CD8-positive, alpha-beta memory T cell (primary cell): ENCODE results near the gene SEPTIN1. TPM values are rescaled to one million over a fixed set of nuclear protein-coding genes. Genes with fewer than 3 reads are reported as not detected.
A peak's percentile ranks its signal among the peaks of the same experiment; 100 is the strongest.

Experiments used
- CTCF ChIA-PET: fragments of 350-600 bp; sonication (Branson Sonifier 250); formaldehyde crosslinking; loops from one replicate; lab custom pipeline; 2021; ENCODE audit warnings: antibody characterized with exemption; lab: Charles Lee
- POLR2A ChIA-PET: fragments of 350-600 bp; sonication (Branson Sonifier 250); formaldehyde crosslinking; loops from one replicate; lab custom pipeline; 2021; ENCODE audit warnings: antibody characterized with exemption; lab: Charles Lee
- DNase-seq, 5 donors: peaks; one replicate each; pipeline versions ENCODE4 v3.0.0 to v3.0.0-alpha.2; 2020 to 2022; ENCODE audit warnings: mixed read lengths in 1 of 5
- H3K27ac ChIP-seq: one replicate; pipeline ENCODE4 v1.7.0; 2013; ENCODE audit warnings: low read depth, mild to moderate bottlenecking, low read length, moderate library complexity
- H3K27me3 ChIP-seq: 2 replicates; pipeline ENCODE4 v1.7.0; 2013; ENCODE audit warnings: low read length, mild to moderate bottlenecking; ENCODE audit not compliant: insufficient read depth, poor library complexity, severe bottlenecking
- H3K36me3 ChIP-seq: 2 replicates; pipeline ENCODE4 v1.7.0; 2013; ENCODE audit warnings: mild to moderate bottlenecking, low read length, moderate library complexity; ENCODE audit not compliant: insufficient read depth
- H3K4me1 ChIP-seq: 2 replicates; pipeline ENCODE4 v1.7.0; 2013; ENCODE audit warnings: mild to moderate bottlenecking, low read length, moderate library complexity; ENCODE audit not compliant: insufficient read depth
- H3K4me3 ChIP-seq: 2 replicates; pipeline ENCODE4 v1.7.0; 2013; ENCODE audit warnings: mild to moderate bottlenecking, low read length
- H3K9me3 ChIP-seq: 2 replicates; pipeline ENCODE4 v1.7.0; 2013; ENCODE audit warnings: mild to moderate bottlenecking, low read length
- H3K27ac Mint-ChIP-seq, 8 donors: one replicate each; pipeline ENCODE4 v1.8.0; 2020 to 2021; ENCODE audit warnings: mixed read lengths in 8 of 8, mild to moderate bottlenecking in 6 of 8, inconsistent platforms in 3 of 8, moderate library complexity in 3 of 8
- H3K27me3 Mint-ChIP-seq, 2 donors: one replicate each; pipeline ENCODE4 v1.8.0; 2020 to 2021; ENCODE audit warnings: mixed read lengths in 2 of 2, mild to moderate bottlenecking in 1 of 2, moderate library complexity in 1 of 2
- H3K36me3 Mint-ChIP-seq, 3 donors: one replicate each; pipeline ENCODE4 v1.8.0; 2020 to 2021; ENCODE audit warnings: mixed read lengths in 3 of 3, inconsistent platforms in 1 of 3, mild to moderate bottlenecking in 1 of 3
- H3K4me1 Mint-ChIP-seq, 3 donors: one replicate each; pipeline ENCODE4 v1.8.0; 2020 to 2021; ENCODE audit warnings: mixed read lengths in 3 of 3, inconsistent platforms in 1 of 3, mild to moderate bottlenecking in 1 of 3
- H3K4me3 Mint-ChIP-seq, 7 donors: one replicate each; pipeline ENCODE4 v1.8.0; 2020 to 2021; ENCODE audit warnings: mixed read lengths in 7 of 7, mild to moderate bottlenecking in 6 of 7, moderate library complexity in 4 of 7, inconsistent platforms in 2 of 7
- H3K9me3 Mint-ChIP-seq, 5 donors: one replicate each; pipeline ENCODE4 v1.8.0; 2020 to 2022; ENCODE audit warnings: mixed read lengths in 5 of 5, mild to moderate bottlenecking in 3 of 5, moderate library complexity in 2 of 5, inconsistent platforms in 1 of 5
- polyA plus RNA-seq: library from polyadenylated mRNA; unstranded; fragments of 300-500 nt; fragmentation: Illumina TruSeq; gene quantifications from one replicate; pipeline ENCODE4 v1.2.3, GENCODE V29; 2021
- total RNA-seq, 2 experiments: library from RNA; stranded (reverse); gene quantifications; one replicate each; pipeline ENCODE4 v1.2.3, GENCODE V29; 2021

SEPTIN1 gene
- 100 to 1,000 TPM; 187 to 193 TPM for total RNA-seq
- 227 TPM for polyA plus RNA-seq

GRCh38 chr16:30382111-30382881 lies at the start of gene SEPTIN1:
SEPTIN1 (minus strand) TSS chr16:30382561; CDS start chr16:30382542, 19 bp downstream.
- no peaks in the 10 kb centered on the region for H3K27me3 ChIP-seq
- peaks cover 55 to 61% (median 56%) of the 10 kb centered on the region in 3 donors for H3K4me1 Mint-ChIP-seq
- H3K36me3 ChIP-seq: no peaks in the 10 kb centered on the region
- peak within 1 kb of the TSS; percentile 81 to 93 (median 91) for H3K4me3 Mint-ChIP-seq
- H3K36me3 Mint-ChIP-seq: peaks cover 3 to 31% (median 3%) of the 10 kb centered on the region in 3 donors
- ChIA-PET POLR2A (interaction anchor here (0.6 to 4.3 kb wide), 20 partner anchors 11 to 317 kb away, joined by 3 to 35 read pairs (median 4); partner anchors contain the start of genes ALDOA, CORO1A, TBC1D10B and ZNF48), CTCF (interaction anchor here (0.6 to 3.6 kb wide), 11 partner anchors 10 to 216 kb away, joined by 3 to 24 read pairs (median 10); partner anchors contain the start of genes CD2BP2, DCTPP1, TBC1D10B and ZNF48)
- no peaks in the 10 kb centered on the region for H3K9me3 Mint-ChIP-seq
- H3K9me3 ChIP-seq: no peaks in the 10 kb centered on the region
- H3K27ac ChIP-seq: peak within 1 kb of the TSS; percentile 60
- peak within 1 kb of the TSS; percentile 57 for H3K4me3 ChIP-seq
- H3K27me3 Mint-ChIP-seq: peaks cover 0 to 2% of the 10 kb centered on the region in 2 donors
- peak within 1 kb of the TSS; percentile 92 to 100 (median 100) for H3K27ac Mint-ChIP-seq
- peaks cover 54% of the 10 kb centered on the region for H3K4me1 ChIP-seq
- peak; percentile 64 to 87 (median 80) for DNase-seq

- Histone ChIP-seq H3K4me3 (peak overlapping the region; percentile 35), H3K27me3 (no peaks in the 10 kb centered on the region), H3K27ac (peak overlapping the region; percentile 53), H3K4me1 (peaks cover 26% of the 10 kb centered on the region), H3K9me3 (no peaks in the 10 kb centered on the region), H3K36me3 (peaks cover 10% of the 10 kb centered on the region)
- DNase-seq: no peak
- no peak overlapping the region for H3K4me3 Mint-ChIP-seq
- H3K27ac Mint-ChIP-seq: no peak overlapping the region
- ChIA-PET CTCF (interaction anchor here (0.8 to 3.0 kb wide), 46 partner anchors 8 to 457 kb away, joined by 3 to 39 read pairs (median 6); partner anchors contain the start of genes CORO1A, FBRS, ITGAL and PRR14), POLR2A (interaction anchor here (0.6 to 1.6 kb wide), 15 partner anchors 12 to 1420 kb away, joined by 3 to 35 read pairs (median 5); partner anchors contain the start of genes ALDOA, CORO1A, ITGAL and ZNF688)
- peaks cover 19 to 22% (median 22%) of the 10 kb centered on the region in 3 donors for H3K4me1 Mint-ChIP-seq
- H3K27me3 Mint-ChIP-seq: no peaks in the 10 kb centered on the region
- no peaks in the 10 kb centered on the region for H3K9me3 Mint-ChIP-seq
- H3K36me3 Mint-ChIP-seq: peaks cover 0 to 19% (median 7%) of the 10 kb centered on the region in 3 donors
These were observed 48.1 kb upstream of the SEPTIN1 start for GRCh38 chr16:30430428-30430970.

- Histone ChIP-seq H3K9me3 (no peaks in the 10 kb centered on the region), H3K36me3 (peaks cover 10% of the 10 kb centered on the region), H3K27me3 (no peaks in the 10 kb centered on the region), H3K4me3 (peak within 1 kb of the TSS; percentile 81), H3K27ac (peak within 1 kb of the TSS; percentile 62), H3K4me1 (peaks cover 25% of the 10 kb centered on the region)
- Mint-ChIP-seq H3K36me3 (peaks cover 0 to 21% (median 7%) of the 10 kb centered on the region in 3 donors), H3K27me3 (no peaks in the 10 kb centered on the region), H3K4me1 (peaks cover 17 to 20% (median 20%) of the 10 kb centered on the region in 3 donors), H3K9me3 (no peaks in the 10 kb centered on the region), H3K4me3 (no peak within 1 kb of the TSS), H3K27ac (peak within 1 kb of the TSS in 1 of 8 donors; percentile 70)
- DNase-seq: peak; percentile 92 to 98 (median 96)
- POLR2A ChIA-PET: interaction anchor here (0.5 to 1.6 kb wide), 23 partner anchors 12 to 1420 kb away, joined by 3 to 35 read pairs (median 5); partner anchors contain the start of genes ALDOA, CORO1A, ITGAL and ZNF688
- CTCF ChIA-PET: interaction anchor here (0.6 to 3.0 kb wide), 69 partner anchors 8 to 552 kb away, joined by 3 to 39 read pairs (median 5); partner anchors contain the start of genes CORO1A, FBRS, ITGAL and PRR14
These were observed 47.5 kb upstream of the SEPTIN1 start, which contains the start of gene DCTPP1 for GRCh38 chr16:30429678-30430427. DCTPP1 (minus strand) TSS chr16:30430030; CDS start chr16:30429980, 50 bp downstream.

- Histone ChIP-seq H3K36me3 (peaks cover 11% of the 10 kb centered on the region), H3K9me3 (no peaks in the 10 kb centered on the region), H3K4me3 (peak overlapping the region; percentile 81), H3K27ac (peak overlapping the region; percentile 62), H3K27me3 (no peaks in the 10 kb centered on the region), H3K4me1 (peaks cover 20% of the 10 kb centered on the region)
- Mint-ChIP-seq H3K27ac (peak overlapping the region in 1 of 8 donors; percentile 70), H3K4me1 (peaks cover 12 to 17% (median 16%) of the 10 kb centered on the region in 3 donors), H3K36me3 (peaks cover 0 to 26% (median 10%) of the 10 kb centered on the region in 3 donors), H3K9me3 (no peaks in the 10 kb centered on the region), H3K4me3 (no peak overlapping the region), H3K27me3 (no peaks in the 10 kb centered on the region)
- ChIA-PET CTCF (interaction anchor here (0.6 to 3.0 kb wide), 67 partner anchors 7 to 552 kb away, joined by 3 to 39 read pairs (median 5); partner anchors contain the start of genes CORO1A, FBRS, ITGAL and PRR14), POLR2A (interaction anchor here (0.5 to 1.6 kb wide), 21 partner anchors 11 to 614 kb away, joined by 3 to 35 read pairs (median 5); partner anchors contain the start of genes ALDOA, CORO1A, ITGAL and ZNF688)
- DNase-seq: no peak
These were observed 47.0 kb upstream of the SEPTIN1 start for GRCh38 chr16:30429418-30429677.

- ChIA-PET CTCF (interaction anchor here (1.3 kb wide), 1 partner anchor 10 kb away, joined by 4 read pairs; no protein-coding TSS in a partner anchor), POLR2A (no interaction called here)
- Mint-ChIP-seq H3K4me1 (peaks cover 5 to 9% (median 6%) of the 10 kb centered on the region in 3 donors), H3K27ac (peak overlapping the region; percentile 39 to 91 (median 58)), H3K9me3 (no peaks in the 10 kb centered on the region), H3K27me3 (no peaks in the 10 kb centered on the region), H3K36me3 (peaks cover 0 to 37% (median 13%) of the 10 kb centered on the region in 3 donors), H3K4me3 (peak overlapping the region in 6 of 7 donors; percentile 10 to 50 (median 42))
- Histone ChIP-seq H3K27ac (no peak overlapping the region), H3K4me3 (no peak overlapping the region), H3K27me3 (no peaks in the 10 kb centered on the region), H3K36me3 (peaks cover 18% of the 10 kb centered on the region), H3K9me3 (no peaks in the 10 kb centered on the region), H3K4me1 (peaks cover 20% of the 10 kb centered on the region)
- no peak for DNase-seq
These were observed 45.7 kb upstream of the SEPTIN1 start for GRCh38 chr16:30428055-30428454.

- POLR2A ChIA-PET: no interaction called here
- DNase-seq: no peak
- peaks cover 14 to 16% (median 16%) of the 10 kb centered on the region in 3 donors for H3K4me1 Mint-ChIP-seq
- H3K27ac ChIP-seq: no peak overlapping the region
- peak overlapping the region in 1 of 7 donors; percentile 53 for H3K4me3 Mint-ChIP-seq
- peaks cover 0 to 1% of the 10 kb centered on the region in 2 donors for H3K27me3 Mint-ChIP-seq
- H3K36me3 Mint-ChIP-seq: peaks cover 0 to 42% (median 19%) of the 10 kb centered on the region in 3 donors
- H3K27ac Mint-ChIP-seq: peak overlapping the region in 4 of 8 donors; percentile 21 to 69 (median 35)
- H3K27me3 ChIP-seq: no peaks in the 10 kb centered on the region
- peaks cover 11% of the 10 kb centered on the region for H3K4me1 ChIP-seq
- no peaks in the 10 kb centered on the region for H3K9me3 Mint-ChIP-seq
- CTCF ChIA-PET: interaction anchor here (0.6 to 2.9 kb wide), 3 partner anchors 9 to 28 kb away, joined by 3 to 13 read pairs (median 10); partner anchors contain the start of gene DCTPP1
- H3K36me3 ChIP-seq: peaks cover 9% of the 10 kb centered on the region
- H3K4me3 ChIP-seq: no peak overlapping the region
- no peaks in the 10 kb centered on the region for H3K9me3 ChIP-seq
These were observed 38.6 kb upstream of the SEPTIN1 start for GRCh38 chr16:30421010-30421409.
